NCI-H526 treated with DMSO at 0.1 percent for 48 hours (cell line): ENCODE data around the gene GATA3.
"Not testable (repeated sequence)": the region's sequence is repeated elsewhere in the genome, so short reads cannot be mapped to it uniquely, and the experiment has no call there.

Source experiments
- DNase-seq: peaks from one replicate; lab custom pipeline; 2025; lab: John Stamatoyannopoulos, UW

Gene GATA3

DNA sequence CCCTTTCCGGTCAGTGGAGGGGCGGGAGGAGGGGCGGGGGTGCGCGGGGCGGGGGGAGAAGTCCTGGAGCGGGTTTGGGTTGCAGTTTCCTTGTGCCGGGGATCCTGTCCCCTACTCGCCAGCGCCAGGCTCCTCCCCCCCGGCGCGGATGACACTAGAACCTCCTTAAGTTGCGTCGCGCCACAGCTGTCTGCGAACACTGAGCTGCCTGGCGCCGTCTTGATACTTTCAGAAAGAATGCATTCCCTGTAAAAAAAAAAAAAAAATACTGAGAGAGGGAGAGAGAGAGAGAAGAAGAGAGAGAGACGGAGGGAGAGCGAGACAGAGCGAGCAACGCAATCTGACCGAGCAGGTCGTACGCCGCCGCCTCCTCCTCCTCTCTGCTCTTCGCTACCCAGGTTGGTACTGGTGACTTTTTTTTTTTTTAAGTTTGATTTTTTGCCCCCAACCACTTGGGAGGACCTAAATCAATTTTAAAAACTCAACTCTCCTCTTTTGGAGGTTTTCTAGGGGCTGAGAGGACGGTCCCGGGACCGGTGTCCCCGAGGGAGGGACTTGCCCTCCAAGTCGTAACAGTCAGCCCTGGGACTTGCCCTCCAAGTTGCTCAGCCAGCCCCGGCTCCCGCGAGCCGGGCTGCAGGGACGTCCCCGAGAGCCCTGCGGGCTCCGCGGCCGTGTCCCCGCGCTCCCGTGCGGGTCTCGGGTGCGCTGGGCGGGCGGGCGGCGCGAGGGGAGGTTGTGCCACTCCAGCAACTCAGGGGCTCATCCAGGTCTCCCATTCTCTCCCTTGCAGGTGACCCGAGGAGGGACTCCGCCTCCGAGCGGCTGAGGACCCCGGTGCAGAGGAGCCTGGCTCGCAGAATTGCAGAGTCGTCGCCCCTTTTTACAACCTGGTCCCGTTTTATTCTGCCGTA is at the start of gene GATA3:
Gene GATA3, plus strand, starts transcription at position 195 of the 914 bp plus-strand sequence. CDS start 968 bp downstream, outside the sequence.
- DNase-seq, result no peak

DNA sequence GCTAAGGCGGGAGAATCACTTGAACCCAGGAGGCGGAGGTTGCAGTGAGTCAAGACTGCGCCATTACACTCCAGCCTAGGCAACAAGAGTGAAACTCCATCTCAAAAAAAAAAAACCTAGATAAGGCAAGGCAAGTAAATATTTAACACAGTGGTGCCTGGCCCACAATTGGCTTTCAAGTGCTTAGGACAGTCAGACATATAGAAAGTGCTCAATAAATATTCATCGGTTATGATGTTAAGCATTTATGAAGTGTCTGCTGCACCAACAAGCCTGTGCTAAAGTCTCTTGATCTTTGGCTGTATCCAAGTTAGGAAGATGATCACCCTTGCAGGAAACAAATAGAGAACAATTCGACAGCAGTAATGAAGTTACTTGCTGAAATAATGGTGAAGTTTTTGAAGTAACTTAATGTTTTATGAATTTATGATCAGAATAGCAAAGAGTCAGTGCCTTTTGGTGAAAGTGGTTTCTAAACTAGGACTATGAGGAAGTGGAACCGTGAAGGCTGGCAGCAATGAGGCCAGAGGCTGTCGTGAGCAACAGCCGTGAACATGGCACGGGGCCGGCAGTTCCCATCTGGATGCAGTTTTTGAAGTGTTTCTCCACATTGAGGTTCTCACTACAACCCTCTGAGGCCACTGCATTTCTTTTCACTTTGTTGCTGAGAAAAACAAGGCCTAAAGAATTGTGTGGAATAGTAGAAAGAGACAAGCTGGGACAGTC is 48.1 kb upstream of the GATA3 start:
- no peak for DNase-seq

DNA sequence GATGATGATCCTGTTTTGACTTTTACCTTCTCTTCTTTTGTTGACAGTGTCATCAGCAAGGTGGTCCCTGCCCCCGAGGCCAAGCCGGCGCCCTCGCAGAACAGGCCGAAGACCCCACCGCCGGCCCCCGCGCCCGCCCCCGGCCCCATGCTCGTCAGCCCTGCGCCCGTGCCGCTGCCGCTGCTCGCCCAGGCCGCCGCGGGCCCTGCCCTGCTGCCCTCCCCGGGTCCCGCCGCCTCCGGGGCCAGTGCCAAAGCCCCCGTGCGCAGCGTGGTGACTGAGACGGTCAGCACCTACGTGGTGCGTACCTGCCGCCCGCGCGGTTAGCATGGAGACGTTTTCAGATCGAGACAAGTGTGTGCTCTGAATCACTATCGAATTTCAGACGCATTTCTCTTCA is 45.5 kb upstream of the GATA3 start:
- no peak for DNase-seq

DNA sequence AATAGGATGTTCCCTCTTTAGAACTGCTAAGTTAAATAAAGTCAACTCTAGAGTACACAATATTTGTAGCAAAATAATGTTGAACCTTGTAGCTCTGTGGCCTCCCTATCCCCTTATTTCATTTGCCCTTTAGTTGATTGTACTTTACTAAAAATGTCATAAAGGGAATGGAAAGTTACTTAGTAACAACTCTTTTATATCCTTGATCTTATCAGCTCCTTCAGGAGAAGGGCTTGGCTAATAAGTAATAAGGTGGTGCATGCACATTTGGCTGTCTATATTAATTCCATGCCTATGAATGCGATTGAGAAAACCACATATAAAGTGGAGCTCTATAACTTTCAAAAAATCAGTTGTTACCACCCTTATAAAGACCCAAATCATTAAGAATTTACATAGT is 41.5 kb upstream of the GATA3 start:
- no peak for DNase-seq

DNA sequence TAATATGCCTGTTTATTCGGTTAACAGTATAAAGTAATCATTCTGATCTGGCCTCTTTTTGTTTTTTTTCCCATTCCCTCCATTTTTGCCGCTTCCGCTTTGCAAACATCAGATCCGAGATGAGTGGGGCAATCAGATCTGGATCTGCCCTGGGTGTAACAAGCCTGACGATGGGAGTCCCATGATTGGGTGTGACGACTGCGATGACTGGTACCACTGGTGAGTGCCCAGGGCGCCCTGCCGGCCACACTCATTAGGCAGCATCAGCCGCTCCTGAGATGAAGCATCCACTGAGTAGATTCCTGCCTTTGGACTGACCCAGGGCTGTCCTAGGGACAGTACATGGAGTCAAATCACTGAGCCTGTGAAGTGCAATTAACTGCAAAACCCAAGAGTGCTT is 40.9 kb upstream of the GATA3 start:
- DNase-seq, result no peak

DNA sequence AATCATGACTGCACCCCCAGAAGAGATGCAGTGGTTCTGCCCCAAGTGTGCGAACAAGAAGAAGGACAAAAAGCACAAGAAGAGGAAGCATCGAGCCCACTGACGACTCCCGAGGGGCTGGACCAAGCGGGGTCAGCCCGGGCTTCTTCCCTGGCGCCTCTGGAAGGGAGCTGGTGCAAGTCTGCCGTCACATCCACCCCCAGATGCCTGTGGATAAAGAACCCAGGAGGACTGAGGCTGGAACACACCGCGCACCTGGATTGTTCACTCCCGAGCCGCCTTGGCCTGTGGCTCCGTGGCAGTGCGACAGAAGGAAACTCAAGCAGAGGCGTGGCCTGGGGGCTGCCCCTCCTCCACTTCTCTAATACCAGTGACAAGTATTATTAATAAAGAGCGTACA is 39.8 kb upstream of the GATA3 start:
- DNase-seq, result no peak

DNA sequence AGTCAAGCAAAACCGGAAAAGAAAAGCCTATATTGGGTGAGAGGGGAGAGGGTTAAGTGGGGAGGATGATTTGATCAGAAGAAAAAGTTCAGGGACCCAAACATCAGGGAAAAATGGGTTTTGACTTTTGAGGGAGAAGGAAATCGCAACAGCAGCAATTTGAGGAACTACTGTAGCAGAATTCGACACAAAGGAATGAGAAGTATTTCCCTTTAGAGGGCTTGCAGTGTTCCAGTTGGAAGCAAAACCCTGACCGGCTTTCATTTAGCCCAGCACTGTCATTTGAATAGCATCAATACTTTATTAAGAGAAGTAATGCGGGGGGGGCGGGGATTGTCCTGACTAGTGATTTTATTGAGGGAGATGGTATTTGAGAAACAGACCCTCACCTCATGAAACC is 37.2 kb upstream of the GATA3 start:
- DNase-seq, result no peak

DNA sequence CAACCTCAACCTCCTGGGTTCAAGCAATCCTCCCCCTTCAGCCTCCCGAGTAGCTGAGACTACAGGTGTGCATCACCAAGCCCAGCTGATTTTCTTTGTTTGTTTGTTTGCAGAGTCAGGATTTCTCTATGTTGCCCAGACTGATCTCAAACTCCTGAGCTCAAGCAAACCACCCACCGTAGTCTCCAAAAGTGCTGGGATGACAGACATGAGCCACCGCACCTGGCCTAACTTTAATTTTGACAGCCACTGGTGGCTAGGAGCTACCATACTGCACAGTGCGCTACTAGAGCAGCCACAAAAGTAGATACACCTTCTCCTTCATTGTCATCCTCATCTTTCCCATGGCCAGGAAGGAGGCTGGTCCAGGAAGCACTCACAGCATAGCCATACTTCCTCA is 31.2 kb upstream of the GATA3 start:
- DNase-seq, result no peak

DNA sequence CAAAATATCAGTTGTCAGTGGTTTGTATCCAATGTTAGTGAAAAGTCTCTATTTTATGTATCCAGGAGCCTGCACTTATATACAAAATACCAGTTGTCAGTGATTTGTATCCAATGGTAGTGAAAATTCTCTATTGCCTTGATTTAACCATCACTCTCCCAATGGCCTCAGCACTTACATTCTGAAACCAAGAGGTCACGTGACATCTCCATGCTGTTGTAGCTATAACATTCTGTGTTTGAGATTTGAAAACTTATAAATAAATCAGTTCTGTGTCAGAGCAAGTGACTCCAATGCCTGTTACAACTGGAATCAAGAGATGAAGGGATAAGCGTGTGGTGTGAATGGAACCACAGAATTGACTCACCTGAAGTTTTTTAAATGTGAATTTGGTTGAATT is 30.6 kb upstream of the GATA3 start:
- no peak for DNase-seq

DNA sequence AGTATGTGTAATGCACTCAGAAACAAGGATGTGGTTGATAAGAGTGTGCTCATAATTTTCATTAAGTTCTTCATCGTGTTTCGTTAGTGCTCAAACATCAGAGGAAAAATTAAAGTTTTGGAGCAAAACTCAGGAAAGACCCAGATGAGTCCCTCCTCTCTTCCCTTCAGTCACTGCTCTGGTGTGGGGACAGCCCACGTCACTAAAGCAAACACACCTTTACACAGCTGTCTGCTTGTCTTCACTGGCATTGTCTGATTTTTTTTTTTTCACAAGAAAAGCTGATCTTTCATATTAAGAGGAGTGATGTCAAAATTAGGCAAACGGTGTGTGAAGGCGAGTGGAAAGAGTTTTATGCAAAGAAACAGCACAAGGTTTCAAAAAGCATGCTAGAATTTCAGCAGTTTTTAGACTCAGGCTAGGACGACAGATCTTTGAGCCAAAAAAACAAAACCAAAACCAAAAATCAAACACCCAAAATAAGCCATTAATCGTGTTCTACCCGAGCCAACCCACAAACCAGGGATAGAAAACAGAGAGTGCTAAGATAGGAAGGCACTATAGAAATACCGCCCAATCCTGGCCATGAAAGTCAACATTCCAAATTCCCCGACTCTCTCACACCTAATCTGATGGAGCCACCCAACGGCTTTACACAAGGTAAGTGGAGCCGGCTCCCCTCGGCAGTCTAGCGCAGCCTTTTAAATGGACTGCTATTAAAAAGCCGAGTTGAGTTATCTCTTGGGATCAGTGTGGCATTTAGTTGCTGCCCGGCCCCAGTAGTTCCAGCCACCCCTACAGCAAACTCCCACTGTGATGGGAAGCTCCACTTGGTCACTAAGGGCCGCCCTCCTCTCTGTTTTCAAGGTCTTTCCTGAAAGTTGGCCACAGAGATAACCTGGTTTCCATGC is 27.9 kb upstream of the GATA3 start:
- no peak for DNase-seq

DNA sequence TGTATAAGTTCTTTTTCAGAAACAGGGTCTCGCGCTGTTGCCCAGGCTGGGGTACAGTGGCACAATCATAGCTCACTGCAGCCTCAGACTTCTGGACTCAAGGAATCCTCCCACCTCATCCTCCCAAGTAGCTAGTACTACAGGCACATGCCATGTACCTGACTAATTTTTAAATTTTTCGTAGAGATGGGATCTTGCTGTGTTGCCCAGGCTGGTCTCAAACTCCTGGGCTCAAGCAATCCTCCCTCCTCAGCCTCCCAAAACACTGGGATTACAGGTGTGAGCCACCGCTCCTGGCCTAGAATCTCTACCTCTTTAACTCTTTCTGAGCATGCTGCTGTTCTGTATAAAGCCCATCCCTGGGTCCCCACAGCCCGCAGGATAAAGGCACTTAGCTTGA is 23.3 kb upstream of the GATA3 start:
- DNase-seq, result not testable (repeated sequence)

DNA sequence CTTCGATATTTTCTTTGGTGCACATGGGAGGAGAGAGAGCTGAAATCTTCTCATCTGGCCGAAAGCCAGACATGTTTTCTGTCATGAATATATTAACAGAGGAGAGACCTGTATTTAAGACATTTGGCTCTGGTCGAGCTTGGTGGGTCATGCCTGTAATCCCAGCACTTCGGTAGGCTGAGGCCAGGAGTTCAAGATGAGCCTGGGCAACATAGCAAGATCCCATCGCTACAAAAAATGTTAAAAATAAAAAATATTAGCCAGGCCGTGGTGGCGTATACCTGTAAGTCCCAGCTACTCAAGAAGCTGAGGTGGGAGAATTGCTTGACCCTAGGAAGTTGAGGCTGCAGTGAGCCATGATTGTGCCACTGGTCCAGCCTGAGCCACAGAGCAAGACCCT is 21.9 kb upstream of the GATA3 start:
- no peak for DNase-seq

DNA sequence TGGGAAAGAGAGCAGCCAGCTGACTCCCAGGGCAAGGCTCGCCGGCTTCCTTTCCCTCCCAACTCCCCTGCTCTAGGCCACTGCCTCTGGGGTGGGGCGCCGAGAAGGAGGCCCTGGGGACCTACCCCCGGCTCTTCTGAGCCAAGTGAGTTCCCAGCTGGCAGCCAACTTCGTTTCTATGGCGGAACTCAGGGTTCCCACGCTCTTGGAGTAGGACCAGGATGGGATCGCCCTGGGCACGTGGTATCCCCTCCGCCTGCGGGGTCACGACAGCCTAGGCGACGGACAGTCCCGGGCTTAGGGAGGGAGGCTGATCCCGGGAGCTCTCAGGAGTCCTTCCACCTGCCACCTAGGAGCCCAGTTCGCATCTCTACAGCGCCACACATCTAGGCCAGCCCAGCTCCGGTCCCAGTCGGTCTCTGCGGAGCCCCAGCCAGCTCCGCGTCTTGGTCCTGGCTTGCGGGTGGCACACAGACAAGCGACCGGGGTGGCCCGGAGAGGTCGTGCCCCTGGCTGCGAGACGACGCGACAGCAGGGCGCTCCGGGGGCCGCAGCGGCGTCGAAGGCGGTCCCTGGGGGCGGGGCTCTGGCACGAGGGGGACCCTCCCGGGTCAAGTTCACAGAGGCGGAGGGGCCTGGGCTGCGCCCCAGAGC is 20.5 kb upstream of the GATA3 start:
- DNase-seq, result no peak

DNA sequence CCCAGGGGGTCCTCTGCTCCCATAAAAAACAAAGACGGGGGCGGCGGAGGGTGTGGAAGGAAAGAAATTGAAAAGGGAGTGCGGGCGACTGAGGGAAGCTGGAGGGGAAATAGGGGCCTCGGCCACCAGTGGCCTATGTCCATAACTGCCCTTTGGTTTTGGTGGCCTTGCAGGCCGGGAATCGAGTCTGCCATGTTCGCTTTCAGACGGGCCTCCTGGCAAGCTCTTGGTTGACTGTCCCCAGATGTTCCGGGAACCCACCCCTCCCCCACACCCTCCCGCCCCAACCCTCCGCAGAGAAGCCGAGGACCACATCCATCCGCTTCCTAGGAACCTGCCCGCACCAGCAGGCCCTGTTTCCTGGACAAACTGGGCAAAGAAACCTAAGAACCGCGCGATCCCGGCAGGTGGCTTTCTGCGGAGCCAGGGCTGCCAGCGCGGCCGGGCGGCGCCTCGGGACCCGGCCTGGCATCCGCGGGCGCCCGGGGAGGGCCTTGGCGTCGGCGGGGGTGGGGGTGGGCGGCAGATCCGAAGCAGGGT is 20.0 kb upstream of the GATA3 start:
- no peak for DNase-seq

DNA sequence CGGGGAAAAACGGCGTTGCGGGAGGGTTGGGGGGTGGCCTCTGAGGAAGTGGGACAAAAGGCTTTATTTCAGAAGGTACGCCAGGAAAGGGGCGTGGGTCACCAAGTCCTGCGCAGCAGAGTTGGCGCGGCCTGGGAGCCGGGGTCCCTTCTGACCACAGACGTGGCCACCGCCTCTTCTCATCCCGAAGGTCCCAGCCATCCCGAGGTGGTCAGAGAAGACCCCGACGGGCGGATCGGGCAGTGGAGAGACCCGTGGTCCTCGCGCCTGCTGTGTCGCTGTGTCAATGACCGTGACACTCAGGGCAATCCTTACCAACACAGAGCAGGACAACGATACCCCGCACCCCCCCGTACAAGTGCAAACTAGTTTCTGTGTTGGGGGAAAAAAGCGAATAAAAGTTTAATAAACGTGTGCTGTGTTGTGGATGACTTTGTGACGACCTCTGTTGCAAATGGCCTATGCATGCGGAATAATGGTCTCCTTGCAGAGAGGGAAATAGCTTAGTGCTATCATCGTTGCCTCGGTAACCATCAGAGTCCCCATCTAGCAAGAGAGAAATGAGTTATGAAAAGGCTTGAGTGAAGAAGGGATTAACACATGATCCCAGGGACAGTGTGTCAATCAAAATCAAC is 19.4 kb upstream of the GATA3 start:
- DNase-seq, result no peak

DNA sequence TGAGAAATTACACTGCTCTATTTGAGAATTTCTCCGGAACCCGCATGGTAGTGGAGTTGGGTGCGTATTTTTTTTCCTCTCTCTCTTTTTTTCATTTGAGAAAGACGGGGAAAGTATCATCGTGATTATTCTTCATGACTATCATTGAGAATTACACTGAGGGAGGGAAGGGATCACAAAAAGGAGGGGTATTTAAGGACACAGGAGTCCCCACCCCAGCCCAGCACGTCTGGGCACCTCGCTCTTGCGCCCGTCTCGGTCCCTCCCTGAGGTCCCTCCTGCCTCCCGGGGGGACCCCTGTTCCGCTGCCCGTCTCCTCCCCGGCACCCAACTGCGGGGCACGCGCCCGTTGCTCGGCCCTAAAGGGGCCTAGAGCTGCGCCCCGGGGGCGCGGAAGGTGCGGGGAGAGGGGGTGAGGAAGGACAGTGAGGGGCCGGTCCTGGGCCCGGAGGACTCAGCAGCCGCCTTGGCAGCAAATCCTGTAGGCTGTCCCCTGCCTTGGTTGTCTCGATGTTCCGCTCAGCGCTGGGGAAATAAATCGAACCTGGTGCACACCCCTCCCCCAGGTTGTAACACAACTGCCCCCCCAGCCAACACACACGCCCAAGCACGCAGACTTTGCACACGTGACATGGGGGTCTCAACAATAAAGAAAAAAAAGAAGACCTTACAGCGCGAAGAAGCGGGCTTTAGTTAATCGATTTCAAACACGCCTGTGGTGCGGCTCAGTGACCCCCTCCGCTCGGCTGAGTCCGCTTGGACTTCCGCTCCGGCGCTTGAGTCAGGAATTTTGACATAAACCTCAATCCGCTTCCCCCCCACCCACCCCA is 18.6 kb upstream of the GATA3 start:
- no peak for DNase-seq

DNA sequence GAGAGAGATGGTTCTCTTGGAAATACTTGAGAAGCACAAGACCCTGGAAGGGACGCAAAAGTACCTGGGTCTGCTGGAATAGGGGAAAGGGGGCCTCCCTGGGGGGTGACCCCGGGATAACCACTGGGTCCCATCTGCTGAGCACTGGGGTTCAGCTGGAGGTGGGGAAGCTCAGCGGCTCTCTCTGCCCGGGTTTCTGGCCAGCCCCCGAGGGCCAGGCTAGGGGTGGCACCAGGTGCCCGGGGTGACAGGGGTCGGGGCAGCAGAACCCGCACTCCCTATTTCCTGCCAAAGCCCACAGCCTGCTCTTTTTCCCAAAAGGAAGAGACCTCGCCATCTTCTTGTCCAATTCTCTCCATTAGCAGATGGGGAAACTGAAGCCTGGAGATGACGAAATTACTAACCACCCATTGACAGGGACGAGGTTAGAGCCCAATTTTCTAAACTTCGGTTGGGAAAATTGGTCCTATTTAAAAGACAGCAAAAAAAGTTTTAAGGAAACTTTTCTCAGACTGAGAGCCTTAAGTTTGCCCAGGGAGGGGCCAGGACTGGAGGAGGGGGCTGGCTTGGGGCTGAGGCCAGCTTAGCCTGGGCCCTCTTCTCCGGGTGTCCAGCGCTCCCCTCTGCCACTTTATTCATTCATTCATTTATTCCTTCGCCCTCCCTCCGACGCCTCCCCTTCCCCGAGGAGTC is 17.8 kb upstream of the GATA3 start:
- no peak for DNase-seq

DNA sequence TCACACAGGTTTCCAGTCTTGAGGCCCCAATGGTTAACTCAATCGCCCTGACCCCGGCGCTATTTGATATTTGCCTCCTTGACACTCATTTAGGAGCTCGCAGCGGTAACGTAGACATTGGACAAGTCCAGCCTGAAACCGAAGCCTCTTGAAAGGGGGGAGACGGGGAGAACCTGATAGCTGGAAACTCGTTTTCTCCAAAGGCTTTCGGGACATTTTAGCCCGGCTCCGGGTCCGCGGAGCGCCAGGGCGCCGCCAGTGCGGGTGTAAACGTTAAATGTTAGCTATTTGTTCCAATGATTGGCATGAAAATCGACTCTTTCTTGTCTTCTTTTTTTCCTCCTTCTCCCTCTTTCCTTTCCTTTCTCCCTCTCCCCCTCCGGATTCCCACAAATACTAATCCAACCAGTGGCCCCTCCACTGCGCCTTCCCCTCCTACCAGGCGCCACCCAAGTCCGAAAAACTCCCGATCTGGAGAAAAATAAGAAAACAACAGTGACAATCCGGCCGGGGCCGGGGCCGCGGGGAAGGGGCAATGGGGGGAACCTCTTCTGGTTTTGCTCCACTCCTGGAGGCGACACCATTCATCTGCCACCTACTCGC is 17.2 kb upstream of the GATA3 start:
- no peak for DNase-seq
